Putamen (tissue), 1 donor: ENCODE measurements around the gene ANXA4.
A peak's percentile ranks its signal among the peaks of the same experiment; 100 is the strongest.

Experiments used
- DNase-seq: peaks from one replicate; pipeline ENCODE4 v3.0.0-alpha.2; 2016; ENCODE audit warnings: low spot score

ANXA4 gene

GRCh38 chr2:69741575-69742321, at the start of gene ANXA4:
ANXA4 (plus strand) TSS chr2:69742134; CDS start chr2:69781566, 39,432 bp downstream.
- peak; percentile 23 for DNase-seq

GRCh38 chr2:69692424-69692823, 49.5 kb upstream of the ANXA4 start:
- DNase-seq, result no peak

GRCh38 chr2:69693059-69693774, 48.7 kb upstream of the ANXA4 start:
- DNase-seq, result no peak

- no peak for DNase-seq
Observed at GRCh38 chr2:69693775-69694450, 48.0 kb upstream of the ANXA4 start.

GRCh38 chr2:69694894-69695849, 46.8 kb upstream of the ANXA4 start:
- DNase-seq, result no peak

- DNase-seq, result no peak
Observed at GRCh38 chr2:69695850-69696216, 46.1 kb upstream of the ANXA4 start.

GRCh38 chr2:69700381-69700780, 41.6 kb upstream of the ANXA4 start:
- no peak for DNase-seq

- no peak for DNase-seq
Observed at GRCh38 chr2:69701100-69701945, 40.6 kb upstream of the ANXA4 start.

GRCh38 chr2:69703189-69703588, 38.7 kb upstream of the ANXA4 start:
- DNase-seq, result no peak

- DNase-seq, result no peak
Observed at GRCh38 chr2:69704446-69704845, 37.5 kb upstream of the ANXA4 start.

- no peak for DNase-seq
Observed at GRCh38 chr2:69709290-69709689, 32.6 kb upstream of the ANXA4 start.

GRCh38 chr2:69711971-69712370, 30.0 kb upstream of the ANXA4 start:
- no peak for DNase-seq

GRCh38 chr2:69714024-69714423, 27.9 kb upstream of the ANXA4 start:
- DNase-seq, result no peak

GRCh38 chr2:69714539-69715220, 27.3 kb upstream of the ANXA4 start:
- DNase-seq, result peak; percentile 66

- DNase-seq, result no peak
Observed at GRCh38 chr2:69715964-69716363, 26.0 kb upstream of the ANXA4 start.

- no peak for DNase-seq
Observed at GRCh38 chr2:69716555-69717120, 25.3 kb upstream of the ANXA4 start.

- no peak for DNase-seq
Observed at GRCh38 chr2:69717186-69717585, 24.7 kb upstream of the ANXA4 start.

- no peak for DNase-seq
Observed at GRCh38 chr2:69717861-69718273, 24.1 kb upstream of the ANXA4 start.

GRCh38 chr2:69718338-69718965, 23.5 kb upstream of the ANXA4 start:
- no peak for DNase-seq
